Choroid plexus epithelial cell (primary cell): ENCODE data around the gene IKBKE.

Experiments used
- DNase-seq: peaks from one replicate; pipeline ENCODE4 v3.0.0-alpha.2; 2010; ENCODE audit warnings: low read depth
- H3K4me3 ChIP-seq: 2 replicates; pipeline ENCODE4 v1.5.1; 2011; ENCODE audit warnings: low read depth, mild to moderate bottlenecking, control low read depth, low read length, moderate library complexity
- CTCF ChIP-seq: conservative IDR thresholded peaks from 2 replicates; pipeline ENCODE4 v1.5.1; 2011; ENCODE audit warnings: low read depth, mild to moderate bottlenecking, control low read depth, inconsistent platforms, low read length, moderate library complexity

Gene IKBKE

GRCh38 chr1:206495493-206496046 is 25.3 kb downstream of the IKBKE start:
- TF ChIP-seq CTCF: no peak

GRCh38 chr1:206496131-206496793 is 26.0 kb downstream of the IKBKE start:
- no peak overlapping the region for H3K4me3 ChIP-seq
- no peak for TF ChIP-seq CTCF
- no peak for DNase-seq

More at GRCh38 chr1:206495493-206496046, 25.3 kb downstream of the IKBKE start:
- DNase-seq: peak; percentile 58
- H3K4me3 ChIP-seq: no peak overlapping the region

GRCh38 chr1:206497363-206497762 is 27.1 kb downstream of the IKBKE start:
- TF ChIP-seq CTCF: no peak
- no peak overlapping the region for H3K4me3 ChIP-seq
- no peak for DNase-seq

- H3K4me3 ChIP-seq: no peak overlapping the region
- no peak for DNase-seq
- TF ChIP-seq CTCF: no peak
These were observed 27.5 kb downstream of the IKBKE start for GRCh38 chr1:206497774-206498173.

- TF ChIP-seq CTCF: no peak
- no peak overlapping the region for H3K4me3 ChIP-seq
- DNase-seq: no peak
These were observed 28.4 kb downstream of the IKBKE start for GRCh38 chr1:206498685-206499084.

GRCh38 chr1:206500046-206500445 is 29.8 kb downstream of the IKBKE start:
- DNase-seq: no peak
- no peak for TF ChIP-seq CTCF
- no peak overlapping the region for H3K4me3 ChIP-seq

GRCh38 chr1:206501881-206502280 is 31.6 kb downstream of the IKBKE start:
- H3K4me3 ChIP-seq: no peak overlapping the region
- no peak for TF ChIP-seq CTCF
- DNase-seq: no peak
